Transverse colon (tissue), 4 donors: ENCODE results near the gene PFKFB4. TPM values are rescaled to one million over a fixed set of nuclear protein-coding genes. Genes with fewer than 3 reads are reported as not detected.

Experiments used
- DNase-seq: peaks from one replicate; pipeline ENCODE4 v3.0.0-alpha.2; 2019
- H3K27ac ChIP-seq, 4 donors: fragments of 200-600 bp; sonication (generic); 2 replicates each; pipeline ENCODE4 v1.5.1; 2016 to 2018; ENCODE audit warnings: inconsistent platforms in 4 of 4
- H3K27me3 ChIP-seq: fragments of 200-600 bp; sonication (generic); 2 replicates; pipeline ENCODE4 v1.5.1; 2017; ENCODE audit warnings: inconsistent platforms
- H3K36me3 ChIP-seq, 4 donors: fragments of 200-600 bp; sonication (generic); 2 replicates each; pipeline ENCODE4 v1.5.1; 2017 to 2019; ENCODE audit warnings: inconsistent platforms in 4 of 4
- H3K4me1 ChIP-seq, 4 donors: fragments of 200-600 bp; sonication (generic); 2 replicates each; pipeline ENCODE4 v1.5.1; 2017 to 2020; ENCODE audit warnings: inconsistent platforms in 4 of 4
- H3K4me3 ChIP-seq, 4 donors: fragments of 200-600 bp; sonication (generic); 1 replicate in 1 of 4; 2 replicates in 3 of 4; pipeline versions ENCODE4 v1.5.1 to v1.6.1; 2017 to 2019; ENCODE audit warnings: inconsistent platforms in 4 of 4
- H3K9me3 ChIP-seq, 2 donors: fragments of 200-600 bp; sonication (generic); 2 replicates each; pipeline ENCODE4 v1.5.1; 2017 to 2019; ENCODE audit warnings: inconsistent platforms in 2 of 2
- CTCF ChIP-seq, 5 experiments: fragments of 200-600 bp in 3 of 5; fragments of 450-650 bp in 2 of 5; sonication (generic) in 3 of 5; IDR thresholded peaks; 1 replicate in 2 of 5; 2 replicates in 3 of 5; pipeline ENCODE4 v1.5.1; 2016 to 2017; ENCODE audit warnings: antibody characterized with exemption in 5 of 5, inconsistent platforms in 3 of 5, mild to moderate bottlenecking in 2 of 5, moderate library complexity in 1 of 5
- EP300 ChIP-seq: sonication (generic); formaldehyde crosslinking; IDR thresholded peaks from one replicate; pipeline ENCODE4 v1.6.1; 2017; ENCODE audit warnings: antibody characterized with exemption, low read depth
- POLR2A ChIP-seq: fragments of 450-650 bp; IDR thresholded peaks from one replicate; pipeline ENCODE4 v1.6.1; 2016; ENCODE audit warnings: antibody characterized with exemption, mild to moderate bottlenecking, moderate library complexity
- POLR2AphosphoS5 ChIP-seq, 3 donors: sonication (generic); formaldehyde crosslinking; IDR thresholded peaks; one replicate each; pipeline ENCODE4 v1.6.1; 2016; ENCODE audit warnings: antibody characterized with exemption in 3 of 3
- WGBS, 2 donors: methylation state at CpG; one replicate each; pipeline ENCODE4 v1.1.5; 2018; ENCODE audit warnings: low coverage in 1 of 2; 5-methylcytosine and 5-hydroxymethylcytosine counted together
- in situ Hi-C, 4 donors: fragments of 200-750 bp; cut with MboI; loops; one replicate each; pipeline versions ENCODE4 v1.15.0 to v1.15.1; 2017; ENCODE audit warnings: low sequenced_read_pairs in 3 of 4, low pct_ligation_motif_present in 1 of 4, low pct_unique_long_range_greater_than_20kb in 1 of 4
- intact Hi-C: fragments of 100-400 bp; cut with DNase I; formaldehyde crosslinking; loops from one replicate; pipeline ENCODE4 v1.15.1; 2023; ENCODE audit warnings: low total_unique reads
- total RNA-seq, 4 donors: library from RNA; depleted of rRNA; stranded (reverse); fragments of >200 nt; gene quantifications; one replicate each; pipeline ENCODE4 v1.1.0, GENCODE V29; 2016

PFKFB4 gene
- total RNA-seq, 4 donors from 2014 or later: 0.37 to 7.9 (median 6.7) TPM

DNA sequence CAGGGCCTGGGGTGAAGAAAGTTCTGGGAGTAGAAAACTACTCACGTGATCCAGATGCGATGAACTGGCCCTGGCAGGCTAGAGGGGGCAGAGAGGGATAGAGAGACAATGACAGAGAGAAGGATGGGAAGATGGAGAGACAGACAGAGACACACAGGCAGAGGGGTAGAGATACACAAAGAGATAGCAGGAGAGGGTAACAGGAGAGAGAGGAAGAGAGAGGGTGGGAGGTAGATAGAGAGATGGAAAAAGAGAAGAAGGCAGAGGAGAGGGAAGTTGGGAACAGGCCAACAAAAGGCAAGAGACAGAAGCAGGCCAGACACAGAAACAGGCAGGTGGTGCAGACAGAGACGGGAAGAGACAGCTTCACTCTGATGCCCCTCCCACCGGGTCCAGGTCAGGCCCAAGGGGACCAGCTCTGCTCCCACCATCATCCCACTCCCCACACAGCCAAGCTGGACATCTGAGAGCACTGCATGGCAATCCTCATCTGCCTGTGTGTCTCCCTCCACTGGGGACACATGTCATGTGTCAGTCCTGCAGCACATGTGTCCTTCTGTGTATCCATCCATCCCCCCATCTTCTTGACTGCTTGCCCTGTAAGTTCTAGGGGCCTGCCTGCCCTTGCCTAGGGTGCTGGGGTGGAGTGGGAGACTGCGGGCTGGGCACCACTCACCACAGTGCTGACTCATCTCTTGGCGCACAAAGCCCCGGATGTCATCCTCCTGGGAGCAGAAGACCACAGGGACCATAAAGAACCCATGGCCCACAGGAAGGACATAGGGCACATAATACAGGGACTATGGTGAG, 9.2 kb upstream of the PFKFB4 start:
- Histone ChIP-seq H3K4me3 (no peak overlapping the region), H3K9me3 (no peaks in the 10 kb centered on the region), H3K27me3 (no peaks in the 10 kb centered on the region), H3K27ac (no peak overlapping the region), H3K36me3 (no peaks in the 10 kb centered on the region), H3K4me1 (peaks cover 0 to 6% (median 5%) of the 10 kb centered on the region in 4 donors)
- no peak for TF ChIP-seq CTCF (IDR thresholded peaks at IDR 0.05)
- TF ChIP-seq POLR2AphosphoS5 (IDR thresholded peaks at IDR 0.05): no peak
- no peak for TF ChIP-seq EP300
- no peak for TF ChIP-seq POLR2A
- DNase-seq: no peak
- 58 to 73% methylated on average over 2 to 7 of the region's 7 CpGs for WGBS, 2 donors
- in situ Hi-C loops (no loop called here), intact Hi-C loops (no loop called here)

DNA sequence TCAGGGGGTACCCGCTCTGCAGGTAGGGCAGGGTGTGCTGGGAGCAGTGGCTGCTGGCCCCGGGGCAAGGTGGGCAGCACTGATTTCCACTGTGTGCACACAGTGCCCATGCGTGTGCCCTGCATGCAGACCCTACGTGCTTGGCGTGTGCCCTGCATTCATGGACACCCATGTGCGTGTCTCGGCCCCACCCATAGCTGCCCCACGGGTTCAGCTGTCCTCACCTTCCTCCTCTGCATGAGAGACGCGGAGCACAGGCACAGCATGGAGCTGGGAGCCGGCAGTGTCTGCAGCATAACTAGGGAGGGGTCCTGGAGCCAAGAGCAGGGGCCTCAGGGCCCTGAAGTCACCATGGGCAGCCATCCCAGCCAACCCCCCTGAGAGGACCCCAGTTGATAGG, 8.6 kb upstream of the PFKFB4 start:
- in situ Hi-C loops (no loop called here), intact Hi-C loops (no loop called here)
- 79% methylated on average over 6 of the region's 11 CpGs; no CpG with 5 or more reads in 1 of the 2 donors for WGBS, 2 donors
- no peaks in the 10 kb centered on the region for H3K27me3 ChIP-seq
- TF ChIP-seq POLR2A (no peak), EP300 (no peak), POLR2AphosphoS5 (IDR thresholded peaks at IDR 0.05) (no peak), CTCF (IDR thresholded peaks at IDR 0.05) (no peak)
- H3K4me1 ChIP-seq: peaks cover 4 to 13% (median 11%) of the 10 kb centered on the region in 4 donors
- H3K4me3 ChIP-seq: no peak overlapping the region
- H3K27ac ChIP-seq: no peak overlapping the region
- no peaks in the 10 kb centered on the region for H3K36me3 ChIP-seq
- no peak for DNase-seq
- H3K9me3 ChIP-seq: no peaks in the 10 kb centered on the region

- DNase-seq: no peak
- no peaks in the 10 kb centered on the region for H3K27me3 ChIP-seq
- H3K4me1 ChIP-seq: peaks cover 5 to 16% (median 13%) of the 10 kb centered on the region in 4 donors
- intact Hi-C loops (no loop called here), in situ Hi-C loops (no loop called here)
- no peak overlapping the region for H3K4me3 ChIP-seq
- no peaks in the 10 kb centered on the region for H3K36me3 ChIP-seq
- no peak overlapping the region for H3K27ac ChIP-seq
- no peak for TF ChIP-seq CTCF (IDR thresholded peaks at IDR 0.05)
- no peak for TF ChIP-seq POLR2AphosphoS5 (IDR thresholded peaks at IDR 0.05)
- TF ChIP-seq EP300: no peak
- TF ChIP-seq POLR2A: no peak
- H3K9me3 ChIP-seq: no peaks in the 10 kb centered on the region
- 92% methylated on average over 7 of the region's 11 CpGs; no CpG with 5 or more reads in 1 of the 2 donors for WGBS, 2 donors
Measured at GRCh38 chr3:48564667-48565066, 8.1 kb upstream of the PFKFB4 start.

GRCh38 chr3:48564022-48564421, 7.4 kb upstream of the PFKFB4 start:
- TF ChIP-seq EP300 (no peak), POLR2AphosphoS5 (IDR thresholded peaks at IDR 0.05) (no peak), CTCF (IDR thresholded peaks at IDR 0.05) (no peak), POLR2A (no peak)
- in situ Hi-C loops (no loop called here), intact Hi-C loops (no loop called here)
- Histone ChIP-seq H3K27ac (no peak overlapping the region), H3K9me3 (no peaks in the 10 kb centered on the region), H3K4me1 (peaks cover 5 to 16% (median 13%) of the 10 kb centered on the region in 4 donors), H3K36me3 (no peaks in the 10 kb centered on the region), H3K4me3 (no peak overlapping the region), H3K27me3 (no peaks in the 10 kb centered on the region)
- DNase-seq: peak; percentile 37
- 63% methylated on average over 9 of the region's 10 CpGs; no CpG with 5 or more reads in 1 of the 2 donors for WGBS, 2 donors
